ENCODE measurements around the gene RIT1. TPM values are rescaled to one million over a fixed set of nuclear protein-coding genes. Genes with fewer than 3 reads are reported as not detected.

RIT1 gene, protein sequence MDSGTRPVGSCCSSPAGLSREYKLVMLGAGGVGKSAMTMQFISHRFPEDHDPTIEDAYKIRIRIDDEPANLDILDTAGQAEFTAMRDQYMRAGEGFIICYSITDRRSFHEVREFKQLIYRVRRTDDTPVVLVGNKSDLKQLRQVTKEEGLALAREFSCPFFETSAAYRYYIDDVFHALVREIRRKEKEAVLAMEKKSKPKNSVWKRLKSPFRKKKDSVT
- 37.7 and 49.3 TPM in 2 replicates for total RNA-seq

DNA sequence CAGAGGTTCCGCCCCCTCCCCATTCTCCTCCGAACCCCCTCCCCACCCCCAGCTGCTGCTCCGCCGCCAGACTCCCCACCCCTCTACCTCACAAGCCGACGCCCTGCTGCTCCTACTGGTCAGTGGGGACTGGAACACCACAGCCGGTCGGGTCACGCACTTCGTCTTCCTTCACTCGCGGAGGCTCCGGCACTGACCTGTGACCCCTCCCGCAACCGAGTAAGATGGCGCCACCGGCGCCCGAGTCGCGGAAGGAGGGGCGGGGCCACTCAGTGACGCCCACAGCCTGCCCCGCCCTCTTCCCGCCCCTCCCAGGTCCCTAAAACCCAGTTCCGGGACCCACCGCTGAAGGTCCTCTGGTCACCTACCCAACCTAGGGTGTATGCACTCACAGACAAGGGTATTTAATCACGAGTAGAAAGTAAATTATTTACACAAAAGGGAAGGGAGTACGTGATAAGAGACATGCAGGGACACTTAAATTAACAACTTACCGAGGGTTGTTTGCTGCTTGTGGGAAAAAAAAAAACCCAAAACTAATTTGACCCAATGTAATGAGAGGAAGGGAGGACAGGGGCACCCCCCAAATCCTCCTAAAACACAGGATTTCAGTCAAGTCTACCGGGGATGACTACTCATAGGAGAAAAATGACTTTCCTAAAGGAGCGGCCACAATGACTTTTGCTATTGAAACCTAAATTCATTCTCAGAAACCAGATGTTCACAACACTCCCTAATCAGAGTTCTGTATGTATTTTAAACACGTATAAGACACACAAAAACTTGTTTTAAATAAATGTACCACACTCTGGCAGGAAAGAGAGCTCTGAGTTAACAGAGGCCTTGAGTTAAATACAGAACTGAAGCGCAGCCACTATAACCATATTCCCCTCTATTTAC is at the start of gene RIT1:
Gene RIT1, minus strand, starts transcription at position 194 of the 900 bp plus-strand sequence. CDS start 588 bp downstream, outside the sequence.
- peak; percentile 37 for DNase-seq (ENCODE audit: low read depth, low spot score)

GRCh38 chr1:155960081-155960745 is 49.1 kb upstream of the RIT1 start:
- DNase-seq (ENCODE audit: low read depth, low spot score), result no peak

- no peak for DNase-seq (ENCODE audit: low read depth, low spot score)
These were observed 46.3 kb upstream of the RIT1 start for GRCh38 chr1:155957411-155957915.

DNA sequence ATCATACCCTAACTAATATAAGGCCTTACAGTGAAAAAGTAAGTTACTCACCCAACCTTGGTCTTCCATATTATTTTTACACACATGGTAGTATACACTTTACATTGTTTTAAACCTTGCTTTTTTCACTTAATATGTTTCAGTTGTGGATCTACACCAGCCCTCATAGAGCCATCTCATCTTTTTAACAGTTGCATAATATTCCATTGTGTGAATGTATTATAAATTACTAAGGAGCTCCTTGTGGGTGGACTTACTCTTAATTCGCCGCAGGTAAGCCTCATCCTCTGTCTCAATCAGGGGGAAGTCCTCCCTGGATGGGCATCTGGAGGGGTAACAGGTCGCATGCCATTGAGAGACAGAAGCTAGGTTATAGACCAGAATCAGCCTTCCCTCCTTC is 43.5 kb upstream of the RIT1 start:
- DNase-seq (ENCODE audit: low read depth, low spot score), result no peak

- DNase-seq (ENCODE audit: low read depth, low spot score), result no peak
These were observed 41.3 kb upstream of the RIT1 start for GRCh38 chr1:155952505-155952890.

DNA sequence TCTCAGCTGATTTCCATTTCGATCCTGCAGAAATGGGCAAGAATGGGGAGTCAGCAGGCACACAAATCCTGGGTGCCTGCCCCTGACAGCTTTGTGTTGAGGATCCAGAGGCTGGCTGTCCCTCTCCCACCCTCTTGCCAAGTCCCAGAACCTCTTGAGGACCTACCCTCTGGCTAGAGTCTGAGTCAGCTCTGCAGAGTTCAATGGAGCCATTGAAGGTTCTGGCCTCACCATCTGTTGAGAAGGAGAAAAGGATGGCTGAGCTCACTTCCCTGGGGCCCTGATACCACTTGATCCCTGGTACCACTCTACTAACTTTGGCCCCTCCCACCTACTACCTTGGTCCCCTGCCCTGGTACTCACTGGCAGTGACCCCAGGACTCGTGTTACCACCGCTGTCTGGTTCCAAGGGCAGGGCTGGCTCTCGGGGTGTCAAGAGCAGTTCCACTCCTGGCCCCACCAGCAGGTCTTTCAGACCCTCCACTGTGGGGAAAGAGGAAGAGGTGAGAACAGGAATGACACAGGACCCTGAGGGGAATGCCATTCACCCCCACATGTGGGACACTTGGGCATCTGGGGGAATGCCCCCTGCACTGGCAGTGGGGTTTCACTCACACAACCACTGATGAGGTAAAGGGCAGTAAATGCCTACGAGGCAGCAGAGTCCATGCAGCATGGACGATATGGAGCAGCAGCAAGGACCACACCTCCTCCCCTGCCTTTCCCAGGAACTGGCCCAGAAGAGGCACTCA is 40.8 kb upstream of the RIT1 start:
- DNase-seq (ENCODE audit: low read depth, low spot score), result no peak

GRCh38 chr1:155950829-155951228 is 39.7 kb upstream of the RIT1 start:
- no peak for DNase-seq (ENCODE audit: low read depth, low spot score)

- DNase-seq (ENCODE audit: low read depth, low spot score), result no peak
These were observed 36.6 kb upstream of the RIT1 start for GRCh38 chr1:155947741-155948140.

GRCh38 chr1:155947292-155947691 is 36.1 kb upstream of the RIT1 start:
- no peak for DNase-seq (ENCODE audit: low read depth, low spot score)

- no peak for DNase-seq (ENCODE audit: low read depth, low spot score)
These were observed 35.6 kb upstream of the RIT1 start for GRCh38 chr1:155946633-155947219.

GRCh38 chr1:155944444-155944799 is 33.3 kb upstream of the RIT1 start:
- DNase-seq (ENCODE audit: low read depth, low spot score), result no peak

DNA sequence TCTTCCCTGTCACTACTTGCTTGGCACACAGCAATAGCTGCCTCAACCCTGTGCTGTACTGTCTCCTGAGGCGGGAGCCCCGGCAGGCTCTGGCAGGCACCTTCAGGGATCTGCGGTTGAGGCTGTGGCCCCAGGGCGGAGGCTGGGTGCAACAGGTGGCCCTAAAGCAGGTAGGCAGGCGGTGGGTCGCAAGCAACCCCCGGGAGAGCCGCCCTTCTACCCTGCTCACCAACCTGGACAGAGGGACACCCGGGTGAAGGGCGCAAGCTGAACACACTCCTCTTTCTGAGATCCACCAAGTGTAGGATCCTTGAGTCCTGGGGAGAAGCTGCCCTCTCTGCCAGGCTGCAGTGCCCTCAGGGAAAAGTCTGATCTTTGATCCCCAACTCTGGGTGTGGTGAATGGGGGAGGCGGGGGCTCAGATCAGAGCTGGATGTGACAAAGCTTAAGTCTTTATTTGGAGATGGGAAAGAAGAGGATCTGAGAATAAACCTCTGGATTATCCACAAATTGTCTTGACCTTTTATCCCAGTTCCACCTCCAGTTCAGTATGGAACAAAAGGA is 31.5 kb upstream of the RIT1 start:
- DNase-seq (ENCODE audit: low read depth, low spot score), result no peak

GRCh38 chr1:155941845-155942531 is 30.8 kb upstream of the RIT1 start:
- DNase-seq (ENCODE audit: low read depth, low spot score), result no peak

DNA sequence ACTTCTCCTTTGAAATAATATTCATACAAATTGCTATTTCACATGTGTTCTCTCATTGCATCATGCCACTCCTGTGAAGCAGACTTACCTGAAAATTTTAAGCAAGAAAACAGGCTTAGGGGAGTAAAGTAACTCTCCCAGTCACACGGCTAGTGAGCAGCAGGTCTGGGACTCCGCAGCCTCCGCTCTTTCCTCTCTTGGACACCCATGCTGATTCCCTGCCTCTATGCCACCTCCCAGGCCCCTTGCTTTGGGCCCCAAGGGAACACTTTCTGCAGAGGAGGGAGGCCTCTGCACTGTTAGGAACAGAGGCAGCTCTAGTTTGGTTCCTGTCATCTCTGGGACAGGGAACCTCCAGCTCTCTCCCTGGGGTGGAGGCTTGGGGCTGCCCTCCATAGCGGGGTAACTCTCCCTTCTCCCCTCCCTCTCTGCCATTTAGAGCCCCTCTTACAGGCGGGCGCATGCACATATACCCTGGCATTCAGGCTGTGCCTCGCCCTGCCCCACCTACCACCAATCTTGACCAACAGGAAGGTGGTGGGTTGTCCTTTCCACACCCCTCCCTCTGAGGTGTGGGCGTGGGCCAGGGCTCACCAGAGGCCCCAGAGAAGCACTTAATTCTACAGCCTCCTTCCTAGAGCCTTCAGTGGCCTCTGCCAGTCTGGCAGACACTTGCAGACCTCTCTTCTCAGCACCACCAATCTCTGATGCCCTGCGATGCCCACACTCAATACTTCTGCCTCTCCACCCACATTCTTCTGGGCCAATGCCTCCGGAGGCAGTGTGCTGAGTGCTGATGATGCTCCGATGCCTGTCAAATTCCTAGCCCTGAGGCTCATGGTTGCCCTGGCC is 30.1 kb upstream of the RIT1 start, which contains the start of gene RXFP4:
Gene RXFP4, plus strand, starts transcription at position 646 of the 852 bp plus-strand sequence. Its CDS starts 72 bp downstream, at position 718.
- no peak for DNase-seq (ENCODE audit: low read depth, low spot score)

GRCh38 chr1:155940482-155940992 is 29.4 kb upstream of the RIT1 start:
- peak; percentile 41 for DNase-seq (ENCODE audit: low read depth, low spot score)

DNA sequence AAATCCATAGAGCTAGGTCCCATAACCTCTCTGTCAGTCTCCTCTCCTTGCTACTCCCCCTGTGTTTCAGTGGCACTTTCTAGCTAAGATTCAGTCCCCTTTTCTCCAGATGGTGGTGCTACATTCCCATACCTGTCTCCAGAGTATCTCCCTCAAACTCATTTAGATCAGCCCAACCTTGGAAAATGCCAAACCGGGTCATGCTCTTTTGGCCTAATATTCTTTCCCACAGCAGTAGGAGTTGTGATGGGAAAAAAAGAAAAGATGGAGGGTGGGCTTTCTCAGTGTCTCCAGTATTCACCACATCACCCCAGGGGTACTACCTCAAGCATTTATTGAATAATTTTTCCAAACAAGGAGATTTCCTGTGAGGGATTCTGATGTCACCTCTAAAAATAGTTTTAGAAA is 27.1 kb upstream of the RIT1 start:
- DNase-seq (ENCODE audit: low read depth, low spot score), result peak; percentile 36

- DNase-seq (ENCODE audit: low read depth, low spot score), result no peak
These were observed 23.9 kb upstream of the RIT1 start for GRCh38 chr1:155934936-155935590.

All from pulmonary artery endothelial cell (primary cell).